ENCODE results near the gene PCDHGB5.
A peak's percentile ranks its signal among the peaks of the same experiment; 100 is the strongest.

The PCDHGB5 gene

DNA sequence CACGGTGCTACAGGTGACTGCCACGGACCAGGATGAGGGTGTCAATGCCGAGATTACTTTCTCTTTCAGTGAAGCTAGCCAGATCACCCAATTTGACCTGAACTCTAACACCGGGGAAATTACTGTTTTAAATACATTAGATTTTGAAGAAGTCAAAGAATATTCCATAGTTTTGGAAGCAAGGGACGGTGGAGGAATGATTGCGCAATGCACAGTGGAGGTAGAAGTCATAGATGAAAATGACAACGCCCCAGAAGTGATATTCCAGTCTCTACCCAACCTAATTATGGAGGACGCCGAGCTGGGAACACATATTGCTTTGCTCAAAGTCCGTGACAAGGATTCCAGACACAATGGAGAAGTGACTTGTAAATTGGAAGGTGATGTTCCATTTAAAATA lies 9.1 kb upstream of the PCDHGB5 start:
- no peak overlapping the region for H2AFZ ChIP-seq (ENCODE audit: low read depth, low read length, severe bottlenecking)
- H3K27ac ChIP-seq (ENCODE audit: low read depth, low read length) = no peak overlapping the region
- H3K27me3 ChIP-seq (ENCODE audit: low read length) = no peaks in the 10 kb centered on the region
- H3K9ac ChIP-seq (ENCODE audit: low read length) = no peak overlapping the region
- no peak overlapping the region for H3K4me3 ChIP-seq (ENCODE audit: insufficient read depth, low read length, poor library complexity, severe bottlenecking)
- 0 out of 2 replicates have a peak, but pooled peaks cover 3% of the 10 kb centered on the region for H3K36me3 ChIP-seq (ENCODE audit: low read length)
- TF ChIP-seq EZH2phosphoT487 (conservative IDR thresholded peaks at IDR 0.05; ENCODE audit: low read length) = no peak
- TF ChIP-seq, protein P1, sequence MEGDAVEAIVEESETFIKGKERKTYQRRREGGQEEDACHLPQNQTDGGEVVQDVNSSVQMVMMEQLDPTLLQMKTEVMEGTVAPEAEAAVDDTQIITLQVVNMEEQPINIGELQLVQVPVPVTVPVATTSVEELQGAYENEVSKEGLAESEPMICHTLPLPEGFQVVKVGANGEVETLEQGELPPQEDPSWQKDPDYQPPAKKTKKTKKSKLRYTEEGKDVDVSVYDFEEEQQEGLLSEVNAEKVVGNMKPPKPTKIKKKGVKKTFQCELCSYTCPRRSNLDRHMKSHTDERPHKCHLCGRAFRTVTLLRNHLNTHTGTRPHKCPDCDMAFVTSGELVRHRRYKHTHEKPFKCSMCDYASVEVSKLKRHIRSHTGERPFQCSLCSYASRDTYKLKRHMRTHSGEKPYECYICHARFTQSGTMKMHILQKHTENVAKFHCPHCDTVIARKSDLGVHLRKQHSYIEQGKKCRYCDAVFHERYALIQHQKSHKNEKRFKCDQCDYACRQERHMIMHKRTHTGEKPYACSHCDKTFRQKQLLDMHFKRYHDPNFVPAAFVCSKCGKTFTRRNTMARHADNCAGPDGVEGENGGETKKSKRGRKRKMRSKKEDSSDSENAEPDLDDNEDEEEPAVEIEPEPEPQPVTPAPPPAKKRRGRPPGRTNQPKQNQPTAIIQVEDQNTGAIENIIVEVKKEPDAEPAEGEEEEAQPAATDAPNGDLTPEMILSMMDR (IDR thresholded peaks at IDR 0.05; ENCODE audit: insufficient read depth, low read length, poor library complexity, severe bottlenecking) = no peak
- H4K20me1 ChIP-seq (ENCODE audit: low read depth, low read length) = no peaks in the 10 kb centered on the region
- H3K4me2 ChIP-seq (ENCODE audit: low read depth, low read length, poor library complexity, severe bottlenecking) = no peak overlapping the region
- no peaks in the 10 kb centered on the region; the same call in 1 of the 2 replicates for H3F3A ChIP-seq (ENCODE audit: insufficient read depth)
- H3K79me2 ChIP-seq (ENCODE audit: insufficient read depth, low read length) = no peaks in the 10 kb centered on the region
- peaks cover 18% of the 10 kb centered on the region; the same call in 1 of the 2 replicates for H3K9me3 ChIP-seq (ENCODE audit: insufficient read depth, low read length)
- no peaks in the 10 kb centered on the region for H3K9me2 ChIP-seq (replicated peaks; ENCODE audit: insufficient read depth, low read length)

DNA sequence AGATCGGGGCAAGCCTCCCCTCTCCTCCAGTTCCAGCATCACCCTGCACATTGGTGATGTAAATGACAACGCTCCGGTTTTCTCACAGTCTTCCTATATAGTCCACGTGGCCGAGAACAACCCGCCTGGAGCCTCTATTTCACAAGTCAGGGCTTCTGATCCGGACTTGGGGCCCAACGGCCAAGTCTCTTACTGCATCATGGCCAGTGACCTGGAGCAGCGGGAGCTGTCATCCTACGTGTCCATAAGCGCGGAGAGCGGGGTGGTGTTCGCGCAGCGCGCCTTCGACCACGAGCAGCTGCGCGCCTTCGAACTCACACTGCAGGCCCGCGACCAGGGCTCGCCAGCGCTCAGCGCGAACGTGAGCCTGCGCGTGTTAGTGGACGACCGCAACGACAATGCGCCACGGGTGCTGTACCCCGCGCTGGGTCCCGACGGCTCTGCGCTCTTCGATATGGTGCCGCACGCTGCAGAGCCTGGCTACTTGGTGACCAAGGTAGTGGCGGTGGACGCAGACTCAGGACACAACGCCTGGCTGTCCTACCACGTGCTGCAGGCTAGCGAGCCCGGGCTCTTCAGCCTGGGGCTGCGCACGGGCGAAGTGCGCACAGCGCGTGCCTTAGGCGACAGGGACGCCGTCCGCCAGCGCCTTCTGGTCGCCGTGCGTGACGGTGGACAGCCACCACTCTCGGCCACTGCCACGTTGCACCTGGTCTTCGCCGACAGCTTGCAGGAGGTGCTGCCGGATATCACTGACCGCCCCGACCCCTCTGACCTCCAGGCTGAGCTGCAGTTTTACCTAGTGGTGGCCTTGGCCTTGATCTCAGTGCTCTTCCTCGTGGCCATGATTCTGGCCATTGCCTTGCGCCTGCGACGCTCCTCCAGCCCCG lies 8.3 kb upstream of the PCDHGB5 start:
- Histone ChIP-seq H3K4me2 (ENCODE audit: low read depth, low read length, poor library complexity, severe bottlenecking) (no peak overlapping the region), H3K9me3 (ENCODE audit: insufficient read depth, low read length) (peaks cover 15% of the 10 kb centered on the region; the same call in 1 of the 2 replicates), H3K79me2 (ENCODE audit: insufficient read depth, low read length) (no peaks in the 10 kb centered on the region), H4K20me1 (ENCODE audit: low read depth, low read length) (no peaks in the 10 kb centered on the region), H3K27ac (ENCODE audit: low read depth, low read length) (no peak overlapping the region), H2AFZ (ENCODE audit: low read depth, low read length, severe bottlenecking) (no peak overlapping the region), H3K9me2 (replicated peaks; ENCODE audit: insufficient read depth, low read length) (no peaks in the 10 kb centered on the region), H3F3A (ENCODE audit: insufficient read depth) (no peaks in the 10 kb centered on the region; the same call in 1 of the 2 replicates), H3K9ac (ENCODE audit: low read length) (no peak overlapping the region), H3K36me3 (ENCODE audit: low read length) (0 out of 2 replicates have a peak, but pooled peaks cover 3% of the 10 kb centered on the region), H3K27me3 (ENCODE audit: low read length) (no peaks in the 10 kb centered on the region), H3K4me3 (ENCODE audit: insufficient read depth, low read length, poor library complexity, severe bottlenecking) (no peak overlapping the region)
- TF ChIP-seq, protein P1 (IDR thresholded peaks at IDR 0.05; ENCODE audit: insufficient read depth, low read length, poor library complexity, severe bottlenecking) = no peak

DNA sequence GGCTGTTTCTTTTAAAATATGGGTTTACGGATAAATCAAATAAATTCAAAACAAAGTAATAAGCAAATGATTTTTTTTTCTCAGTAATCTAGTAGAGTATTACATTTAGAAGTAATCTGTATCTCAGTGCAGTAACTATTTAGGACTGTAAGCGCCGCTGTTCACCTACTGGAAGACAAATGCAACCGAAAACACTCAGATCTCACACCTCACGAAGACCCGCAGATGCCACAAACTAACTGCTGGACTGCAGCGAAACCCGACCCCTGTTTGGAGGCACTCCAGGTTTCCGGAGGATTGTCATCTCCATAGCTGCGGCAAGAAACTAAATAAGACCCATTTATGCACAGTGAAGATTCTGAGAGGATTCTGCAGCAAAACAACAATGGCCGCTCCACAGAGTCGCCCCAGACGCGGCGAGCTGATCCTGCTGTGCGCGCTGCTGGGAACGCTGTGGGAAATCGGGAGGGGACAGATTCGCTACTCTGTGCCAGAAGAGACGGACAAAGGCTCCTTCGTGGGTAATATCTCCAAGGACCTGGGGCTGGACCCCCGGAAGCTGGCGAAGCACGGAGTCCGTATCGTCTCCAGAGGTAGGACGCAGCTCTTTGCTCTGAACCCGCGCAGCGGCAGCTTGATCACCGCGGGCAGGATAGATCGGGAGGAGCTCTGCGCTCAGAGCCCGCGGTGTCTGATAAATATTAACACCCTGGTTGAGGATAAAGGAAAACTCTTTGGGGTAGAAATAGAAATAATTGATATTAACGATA lies 5.1 kb upstream of the PCDHGB5 start, which contains the start of gene PCDHGA8:
Gene PCDHGA8 (plus strand): TSS at position 205 of the 770 bp plus-strand sequence. CDS start 181 bp downstream, at position 386.
- Histone ChIP-seq H3K9me3 (ENCODE audit: insufficient read depth, low read length) (no peaks in the 10 kb centered on the region; the same call in 1 of the 2 replicates), H3K4me3 (ENCODE audit: insufficient read depth, low read length, poor library complexity, severe bottlenecking) (no peak within 1 kb of the TSS), H3K4me2 (ENCODE audit: low read depth, low read length, poor library complexity, severe bottlenecking) (peak within 1 kb of the TSS; percentile 14), H3K27me3 (ENCODE audit: low read length) (no peaks in the 10 kb centered on the region), H3K9me2 (replicated peaks; ENCODE audit: insufficient read depth, low read length) (no peaks in the 10 kb centered on the region), H3K36me3 (ENCODE audit: low read length) (no peaks in the 10 kb centered on the region), H3K79me2 (ENCODE audit: insufficient read depth, low read length) (no peaks in the 10 kb centered on the region), H2AFZ (ENCODE audit: low read depth, low read length, severe bottlenecking) (no peak within 1 kb of the TSS), H3K27ac (ENCODE audit: low read depth, low read length) (no peak within 1 kb of the TSS), H4K20me1 (ENCODE audit: low read depth, low read length) (no peaks in the 10 kb centered on the region), H3K9ac (ENCODE audit: low read length) (no peak within 1 kb of the TSS), H3F3A (ENCODE audit: insufficient read depth) (no peaks in the 10 kb centered on the region; the same call in none of the 2 replicates)
- TF ChIP-seq, protein P1 (IDR thresholded peaks at IDR 0.05; ENCODE audit: insufficient read depth, low read length, poor library complexity, severe bottlenecking) = peak; percentile 20
- TF ChIP-seq EZH2phosphoT487 (conservative IDR thresholded peaks at IDR 0.05; ENCODE audit: low read length) = no peak
